ENCODE results near the gene ANKRD12. TPM values are rescaled to one million over a fixed set of nuclear protein-coding genes. Genes with fewer than 3 reads are reported as not detected.

ANKRD12 gene
- total and polyA plus RNA-seq, 7 experiments from 2014 or later: 48.7 to 274 (median 154) TPM

DNA sequence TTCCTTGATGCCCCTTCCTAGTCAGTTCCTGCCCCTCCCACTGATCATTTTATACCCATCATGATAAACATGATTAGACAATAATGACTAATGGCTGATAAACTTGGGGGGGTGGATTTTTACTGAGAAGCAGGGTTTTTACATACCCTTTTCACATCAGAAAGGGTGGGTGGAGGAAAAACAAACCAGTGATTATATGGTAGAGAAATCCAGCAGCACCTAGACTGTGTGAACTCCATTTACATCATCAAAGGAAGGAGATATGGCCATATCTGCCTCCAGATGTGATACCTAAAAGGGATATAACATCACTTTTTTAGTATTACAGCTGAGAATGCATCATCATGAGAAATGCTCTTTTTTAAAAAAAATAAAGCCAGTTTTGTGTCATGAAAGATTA, 89.9 kb downstream of the ANKRD12 start:
- DNase-seq (no peak), ATAC-seq (no peak)
- intact Hi-C loops (cut with micrococcal nuclease): no loop called here
- peaks cover 4 to 51% (median 10%) of the 10 kb centered on the region in 3 experiments for H3K36me3 ChIP-seq (ENCODE audit: control insufficient read depth in 2 of 3, insufficient read depth in 3 of 3, low read length in 3 of 3)
- ChIA-PET POLR2A (no interaction called here), CTCF (no interaction called here)
- H3K4me3 ChIP-seq (ENCODE audit: low read length): no peak overlapping the region
- H3K27ac ChIP-seq (ENCODE audit: low read depth, low read length): no peak overlapping the region
- no peak overlapping the region for H3K4me3 Mint-ChIP-seq
- no peaks in the 10 kb centered on the region for H3K4me1 ChIP-seq (ENCODE audit: control insufficient read depth in 2 of 2, insufficient read depth in 2 of 2, low read length in 2 of 2)
- peaks cover 0 to 30% (median 13%) of the 10 kb centered on the region in 11 donors for H3K9me3 Mint-ChIP-seq
- no peaks in the 10 kb centered on the region for H3K9me3 ChIP-seq (ENCODE audit: control insufficient read depth in 2 of 3, low read length in 3 of 3)
- peaks cover 5 to 46% (median 34%) of the 10 kb centered on the region in 7 donors for H3K4me1 Mint-ChIP-seq
- H3K27me3 Mint-ChIP-seq: no peaks in the 10 kb centered on the region
- H3K36me3 Mint-ChIP-seq: peaks cover 29 to 92% (median 74%) of the 10 kb centered on the region in 5 donors
- H3K27me3 ChIP-seq (ENCODE audit: control insufficient read depth in 2 of 2, insufficient read depth in 2 of 2, low read length in 2 of 2): no peaks in the 10 kb centered on the region
- peak overlapping the region in 1 of 9 donors; percentile 2 for H3K27ac Mint-ChIP-seq

DNA sequence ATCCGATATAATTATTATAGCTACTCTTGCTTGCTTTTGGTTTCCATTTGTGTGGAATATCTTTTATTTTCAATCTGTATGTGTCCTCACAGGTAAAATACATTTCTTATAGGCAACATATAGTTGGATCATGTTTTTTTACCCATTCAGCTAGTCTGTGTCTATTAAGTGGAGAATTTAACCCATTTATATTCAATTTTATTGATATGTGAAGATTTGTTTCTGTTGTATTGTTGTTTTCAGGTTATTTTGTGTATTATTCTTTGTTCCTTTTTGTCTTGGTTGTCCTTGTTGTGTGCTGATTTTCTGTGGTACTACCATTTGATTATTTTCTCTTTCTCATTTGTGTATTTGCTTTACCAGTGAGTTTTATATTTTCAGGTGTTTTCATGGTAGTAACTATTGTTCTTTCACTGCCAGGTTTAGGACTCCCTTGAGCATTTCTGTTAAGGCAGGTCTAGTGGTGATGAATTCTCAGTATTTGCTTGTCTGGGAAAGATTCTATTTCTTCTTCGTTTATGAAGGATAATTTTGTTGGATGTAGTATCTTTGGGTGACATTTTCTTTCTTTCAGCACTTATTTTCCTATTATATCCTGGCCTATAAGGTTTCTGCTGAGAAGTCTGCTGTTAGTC, 95.4 kb downstream of the ANKRD12 start:
- no peak overlapping the region for H3K4me3 ChIP-seq (ENCODE audit: low read length)
- Mint-ChIP-seq H3K4me3 (no peak overlapping the region), H3K36me3 (peaks cover 39 to 95% (median 83%) of the 10 kb centered on the region in 5 donors), H3K4me1 (peaks cover 10 to 58% (median 30%) of the 10 kb centered on the region in 7 donors), H3K9me3 (peaks cover 6 to 53% (median 26%) of the 10 kb centered on the region in 11 donors), H3K27ac (no peak overlapping the region), H3K27me3 (no peaks in the 10 kb centered on the region)
- no peak for DNase-seq
- H3K4me1 ChIP-seq (ENCODE audit: control insufficient read depth in 2 of 2, insufficient read depth in 2 of 2, low read length in 2 of 2): no peaks in the 10 kb centered on the region
- intact Hi-C loops (cut with micrococcal nuclease): no loop called here
- H3K27ac ChIP-seq (ENCODE audit: low read depth, low read length): no peak overlapping the region
- H3K36me3 ChIP-seq (ENCODE audit: control insufficient read depth in 2 of 3, insufficient read depth in 3 of 3, low read length in 3 of 3): peaks cover 6 to 59% (median 19%) of the 10 kb centered on the region in 3 experiments
- peaks cover 4 to 14% (median 4%) of the 10 kb centered on the region in 3 experiments for H3K9me3 ChIP-seq (ENCODE audit: control insufficient read depth in 2 of 3, low read length in 3 of 3)
- H3K27me3 ChIP-seq (ENCODE audit: control insufficient read depth in 2 of 2, insufficient read depth in 2 of 2, low read length in 2 of 2): no peaks in the 10 kb centered on the region
- ChIA-PET POLR2A (no interaction called here), CTCF (no interaction called here)
- ATAC-seq: no peak

DNA sequence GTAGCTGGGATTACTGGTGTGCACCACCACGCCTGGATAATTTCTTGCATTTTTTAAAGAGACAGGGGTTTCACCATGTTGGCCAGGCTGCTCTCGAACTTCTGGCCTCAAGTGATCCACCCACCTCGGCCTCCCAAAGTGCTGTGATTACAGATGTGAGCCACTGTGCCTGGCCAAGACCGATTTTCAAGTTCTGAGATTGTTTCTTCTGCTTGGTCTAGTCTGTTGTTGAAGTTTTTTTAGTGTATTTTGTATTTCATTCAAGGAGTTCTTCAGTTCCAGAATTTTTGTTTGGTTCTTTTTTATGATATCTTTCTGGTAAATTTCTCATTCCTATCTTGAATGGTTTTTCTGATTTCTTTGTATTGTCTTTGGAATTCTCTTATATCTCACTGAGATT, 96.4 kb downstream of the ANKRD12 start:
- Mint-ChIP-seq H3K4me1 (peaks cover 9 to 52% (median 25%) of the 10 kb centered on the region in 7 donors), H3K4me3 (no peak overlapping the region), H3K36me3 (peaks cover 40 to 97% (median 83%) of the 10 kb centered on the region in 5 donors), H3K27ac (no peak overlapping the region), H3K27me3 (no peaks in the 10 kb centered on the region), H3K9me3 (peaks cover 6 to 53% (median 26%) of the 10 kb centered on the region in 11 donors)
- ATAC-seq: no peak
- Histone ChIP-seq H3K4me3 (ENCODE audit: low read length) (no peak overlapping the region), H3K9me3 (ENCODE audit: control insufficient read depth in 2 of 3, low read length in 3 of 3) (peaks cover 4 to 14% (median 4%) of the 10 kb centered on the region in 3 experiments), H3K36me3 (ENCODE audit: control insufficient read depth in 2 of 3, insufficient read depth in 3 of 3, low read length in 3 of 3) (peaks cover 6 to 60% (median 11%) of the 10 kb centered on the region in 3 experiments), H3K27me3 (ENCODE audit: control insufficient read depth in 2 of 2, insufficient read depth in 2 of 2, low read length in 2 of 2) (no peaks in the 10 kb centered on the region), H3K4me1 (ENCODE audit: control insufficient read depth in 2 of 2, insufficient read depth in 2 of 2, low read length in 2 of 2) (no peaks in the 10 kb centered on the region), H3K27ac (ENCODE audit: low read depth, low read length) (no peak overlapping the region)
- CTCF ChIA-PET: no interaction called here
- intact Hi-C loops (cut with micrococcal nuclease): no loop called here
- POLR2A ChIA-PET: no interaction called here
- DNase-seq: no peak

DNA sequence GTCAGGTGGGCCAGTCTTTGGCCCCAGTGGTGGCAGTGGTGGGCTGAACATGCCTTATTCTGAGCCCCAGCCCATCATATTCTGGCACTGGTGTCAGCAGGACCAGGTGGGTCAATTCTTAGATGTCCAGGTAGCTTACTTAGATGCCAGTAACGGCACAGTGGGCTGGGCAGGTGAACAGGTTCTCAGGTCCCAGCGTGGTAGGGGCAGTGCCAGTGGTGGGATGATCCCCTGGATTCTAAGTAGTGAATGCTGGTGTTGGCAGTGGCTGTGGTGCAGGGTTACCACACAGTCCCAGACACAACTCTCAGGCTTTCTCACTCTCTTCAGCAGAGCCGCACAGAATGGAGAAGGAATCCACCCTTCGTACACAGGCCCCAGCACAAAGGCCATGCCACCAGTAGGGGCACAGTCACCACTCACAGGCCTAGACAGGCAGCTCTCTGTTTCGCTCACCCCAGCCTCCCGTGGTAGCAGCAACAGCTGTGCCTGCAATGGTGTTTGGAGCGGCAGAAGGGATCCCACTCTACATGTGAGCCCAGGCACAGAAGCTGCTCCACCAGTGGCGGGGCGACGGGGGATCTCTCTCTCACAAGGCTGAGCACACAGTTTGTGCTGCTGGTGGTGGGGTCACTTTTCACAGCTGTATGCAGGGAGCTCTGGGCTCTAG, 97.3 kb downstream of the ANKRD12 start:
- H3K36me3 ChIP-seq (ENCODE audit: control insufficient read depth in 2 of 3, insufficient read depth in 3 of 3, low read length in 3 of 3): peaks cover 6 to 66% (median 9%) of the 10 kb centered on the region in 3 experiments
- CTCF ChIA-PET: no interaction called here
- no peaks in the 10 kb centered on the region for H3K4me1 ChIP-seq (ENCODE audit: control insufficient read depth in 2 of 2, insufficient read depth in 2 of 2, low read length in 2 of 2)
- POLR2A ChIA-PET: interaction anchor here (0.7 kb wide), 1 partner anchor 254 kb away, joined by 3 read pairs; no protein-coding TSS in a partner anchor
- Mint-ChIP-seq H3K4me3 (no peak overlapping the region), H3K36me3 (peaks cover 43 to 96% (median 81%) of the 10 kb centered on the region in 5 donors), H3K27me3 (no peaks in the 10 kb centered on the region), H3K4me1 (peaks cover 10 to 43% (median 19%) of the 10 kb centered on the region in 7 donors), H3K27ac (peak overlapping the region in 2 of 9 donors; percentile 19 to 36), H3K9me3 (peaks cover 6 to 48% (median 26%) of the 10 kb centered on the region in 11 donors)
- intact Hi-C loops (cut with micrococcal nuclease): no loop called here
- no peak overlapping the region for H3K4me3 ChIP-seq (ENCODE audit: low read length)
- ATAC-seq (no peak), DNase-seq (no peak)
- H3K9me3 ChIP-seq (ENCODE audit: control insufficient read depth in 2 of 3, low read length in 3 of 3): peaks cover 4 to 14% (median 4%) of the 10 kb centered on the region in 3 experiments
- no peak overlapping the region for H3K27ac ChIP-seq (ENCODE audit: low read depth, low read length)
- H3K27me3 ChIP-seq (ENCODE audit: control insufficient read depth in 2 of 2, insufficient read depth in 2 of 2, low read length in 2 of 2): no peaks in the 10 kb centered on the region

DNA sequence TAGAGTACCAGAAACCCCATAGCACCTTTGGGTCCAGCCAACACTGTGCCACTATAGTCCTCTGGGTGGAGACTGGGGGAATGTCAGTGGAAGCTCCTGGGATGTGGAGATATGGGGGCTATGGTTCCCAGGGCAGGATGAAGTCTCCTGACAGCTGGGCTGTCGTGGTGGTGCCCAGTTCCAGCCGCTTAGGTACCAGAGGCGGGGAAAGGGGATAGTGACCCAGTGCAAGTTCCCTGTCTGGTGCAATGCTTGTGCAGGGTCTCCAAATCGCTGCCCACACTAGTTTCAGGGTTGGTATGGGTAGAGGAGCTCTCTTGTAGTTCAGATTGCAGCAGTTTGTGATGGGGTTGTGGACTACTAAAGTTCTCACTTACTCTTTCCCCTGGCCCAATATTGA, 97.9 kb downstream of the ANKRD12 start:
- H3K4me3 Mint-ChIP-seq: peak overlapping the region in 1 of 10 donors; percentile 28
- H3K36me3 Mint-ChIP-seq: peaks cover 37 to 90% (median 75%) of the 10 kb centered on the region in 5 donors
- Histone ChIP-seq H3K27ac (ENCODE audit: low read depth, low read length) (no peak overlapping the region), H3K4me1 (ENCODE audit: control insufficient read depth in 2 of 2, insufficient read depth in 2 of 2, low read length in 2 of 2) (no peaks in the 10 kb centered on the region), H3K27me3 (ENCODE audit: control insufficient read depth in 2 of 2, insufficient read depth in 2 of 2, low read length in 2 of 2) (no peaks in the 10 kb centered on the region), H3K4me3 (ENCODE audit: low read length) (no peak overlapping the region), H3K36me3 (ENCODE audit: control insufficient read depth in 2 of 3, insufficient read depth in 3 of 3, low read length in 3 of 3) (peaks cover 6 to 67% (median 9%) of the 10 kb centered on the region in 3 experiments), H3K9me3 (ENCODE audit: control insufficient read depth in 2 of 3, low read length in 3 of 3) (peaks cover 4 to 14% (median 4%) of the 10 kb centered on the region in 3 experiments)
- H3K4me1 Mint-ChIP-seq: peaks cover 8 to 36% (median 13%) of the 10 kb centered on the region in 7 donors
- DNase-seq (no peak), ATAC-seq (no peak)
- POLR2A ChIA-PET: no interaction called here
- no peaks in the 10 kb centered on the region for H3K27me3 Mint-ChIP-seq
- intact Hi-C loops (cut with micrococcal nuclease): no loop called here
- no peak overlapping the region for H3K27ac Mint-ChIP-seq
- peaks cover 6 to 41% (median 25%) of the 10 kb centered on the region in 11 donors for H3K9me3 Mint-ChIP-seq
- CTCF ChIA-PET: no interaction called here

DNA sequence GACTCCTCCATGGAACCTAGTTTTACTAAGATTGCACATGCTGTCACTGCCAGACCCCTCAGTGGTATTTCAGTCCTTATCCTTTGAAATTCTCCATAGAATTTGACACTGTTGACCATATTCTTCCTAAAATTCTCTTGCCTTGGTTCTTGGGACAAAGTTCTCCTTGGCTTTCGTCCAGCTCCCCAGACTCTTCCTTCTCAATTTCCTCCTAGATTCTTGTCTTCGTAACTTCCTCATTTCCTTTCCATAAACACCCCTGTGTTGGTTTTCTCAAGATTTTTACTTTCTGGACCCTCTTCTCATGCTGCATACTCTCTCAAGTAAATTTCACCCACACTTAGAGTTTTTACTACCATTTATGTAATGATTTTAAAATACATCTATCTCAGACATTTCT, 101.4 kb downstream of the ANKRD12 start:
- H3K9me3 Mint-ChIP-seq: peaks cover 0 to 8% (median 2%) of the 10 kb centered on the region in 11 donors
- intact Hi-C loops (cut with micrococcal nuclease): no loop called here
- DNase-seq (no peak), ATAC-seq (no peak)
- no peaks in the 10 kb centered on the region for H3K27me3 Mint-ChIP-seq
- Histone ChIP-seq H3K27me3 (ENCODE audit: control insufficient read depth in 2 of 2, insufficient read depth in 2 of 2, low read length in 2 of 2) (no peaks in the 10 kb centered on the region), H3K4me1 (ENCODE audit: control insufficient read depth in 2 of 2, insufficient read depth in 2 of 2, low read length in 2 of 2) (no peaks in the 10 kb centered on the region), H3K27ac (ENCODE audit: low read depth, low read length) (no peak overlapping the region), H3K9me3 (ENCODE audit: control insufficient read depth in 2 of 3, low read length in 3 of 3) (peaks cover 0 to 5% (median 0%) of the 10 kb centered on the region in 3 experiments), H3K4me3 (ENCODE audit: low read length) (no peak overlapping the region), H3K36me3 (ENCODE audit: control insufficient read depth in 2 of 3, insufficient read depth in 3 of 3, low read length in 3 of 3) (peaks cover 0 to 54% (median 6%) of the 10 kb centered on the region in 3 experiments)
- ChIA-PET CTCF (no interaction called here), POLR2A (no interaction called here)
- peaks cover 3 to 25% (median 14%) of the 10 kb centered on the region in 7 donors for H3K4me1 Mint-ChIP-seq
- peaks cover 24 to 69% (median 48%) of the 10 kb centered on the region in 5 donors for H3K36me3 Mint-ChIP-seq
- H3K27ac Mint-ChIP-seq: peak overlapping the region in 2 of 9 donors; percentile 4 to 61
- no peak overlapping the region for H3K4me3 Mint-ChIP-seq

Measured in naive thymus-derived CD4-positive, alpha-beta T cell (primary cell).